ENCODE data around the gene SRSF3.

GRCh38 chr6:36546920-36547645 is 47.1 kb upstream of the SRSF3 start, which contains the start of gene STK38:
- TF ChIP-seq, protein P1, sequence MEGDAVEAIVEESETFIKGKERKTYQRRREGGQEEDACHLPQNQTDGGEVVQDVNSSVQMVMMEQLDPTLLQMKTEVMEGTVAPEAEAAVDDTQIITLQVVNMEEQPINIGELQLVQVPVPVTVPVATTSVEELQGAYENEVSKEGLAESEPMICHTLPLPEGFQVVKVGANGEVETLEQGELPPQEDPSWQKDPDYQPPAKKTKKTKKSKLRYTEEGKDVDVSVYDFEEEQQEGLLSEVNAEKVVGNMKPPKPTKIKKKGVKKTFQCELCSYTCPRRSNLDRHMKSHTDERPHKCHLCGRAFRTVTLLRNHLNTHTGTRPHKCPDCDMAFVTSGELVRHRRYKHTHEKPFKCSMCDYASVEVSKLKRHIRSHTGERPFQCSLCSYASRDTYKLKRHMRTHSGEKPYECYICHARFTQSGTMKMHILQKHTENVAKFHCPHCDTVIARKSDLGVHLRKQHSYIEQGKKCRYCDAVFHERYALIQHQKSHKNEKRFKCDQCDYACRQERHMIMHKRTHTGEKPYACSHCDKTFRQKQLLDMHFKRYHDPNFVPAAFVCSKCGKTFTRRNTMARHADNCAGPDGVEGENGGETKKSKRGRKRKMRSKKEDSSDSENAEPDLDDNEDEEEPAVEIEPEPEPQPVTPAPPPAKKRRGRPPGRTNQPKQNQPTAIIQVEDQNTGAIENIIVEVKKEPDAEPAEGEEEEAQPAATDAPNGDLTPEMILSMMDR (optimal IDR thresholded peaks at IDR 0.05 in 1 of 3, IDR thresholded peaks at IDR 0.05 in 1 of 3, conservative IDR thresholded peaks at IDR 0.05 in 1 of 3; ENCODE audit: extremely low read depth in 1 of 3, insufficient read depth in 2 of 3, low read length in 3 of 3), result peak in 2 of 3 experiments; percentile 14 to 54
- TF ChIP-seq EZH2 (IDR thresholded peaks at IDR 0.05; ENCODE audit: low read length), result no peak

Measured in keratinocyte (primary cell).